Thoracic aorta (tissue), 2 donors: ENCODE measurements around the gene CENPP. TPM values are rescaled to one million over a fixed set of nuclear protein-coding genes. Genes with fewer than 3 reads are reported as not detected.
A peak's percentile ranks its signal among the peaks of the same experiment; 100 is the strongest.
"Not testable (repeated sequence)": the region's sequence is repeated elsewhere in the genome, so short reads cannot be mapped to it uniquely, and the experiment has no call there.

Experiments used
- ATAC-seq: fragments of 150-250 bp; one replicate; pipeline ENCODE4 v1.8.0; 2017; ENCODE audit warnings: low read depth; ENCODE audit not compliant: insufficient number of reproducible peaks, low FRiP score
- DNase-seq: peaks from one replicate; pipeline ENCODE4 v3.0.0-alpha.2; 2020; ENCODE audit warnings: low spot score
- H3K27ac ChIP-seq, 2 donors: fragments of 200-600 bp; sonication (generic); 1 replicate in 1 of 2; 2 replicates in 1 of 2; pipeline ENCODE4 v1.5.1; 2016; ENCODE audit warnings: mild to moderate bottlenecking in 2 of 2, moderate library complexity in 2 of 2
- H3K27me3 ChIP-seq: fragments of 200-600 bp; sonication (generic); replicated peaks from 2 replicates; pipeline ENCODE4 v1.6.0; 2016; ENCODE audit warnings: mild to moderate bottlenecking; ENCODE audit not compliant: insufficient read depth
- H3K36me3 ChIP-seq: fragments of 200-600 bp; sonication (generic); one replicate; pipeline ENCODE4 v1.5.1; 2016
- H3K4me1 ChIP-seq, 2 donors: fragments of 200-600 bp; sonication (generic); 1 replicate in 1 of 2; 2 replicates in 1 of 2; pipeline versions ENCODE4 v1.5.1 to v1.6.0; 2016; ENCODE audit warnings: low read depth in 2 of 2, mild to moderate bottlenecking in 1 of 2; ENCODE audit not compliant: control insufficient read depth in 1 of 2
- H3K4me3 ChIP-seq: fragments of 200-600 bp; sonication (generic); 2 replicates; pipeline ENCODE4 v1.5.1; 2016; ENCODE audit warnings: mild to moderate bottlenecking
- H3K9me3 ChIP-seq: fragments of 200-600 bp; sonication (generic); 2 replicates; pipeline ENCODE4 v1.5.1; 2016
- CTCF ChIP-seq: fragments of 200-600 bp; sonication (generic); IDR thresholded peaks from one replicate; pipeline ENCODE4 v1.5.1; 2019; ENCODE audit warnings: antibody characterized with exemption
- total RNA-seq, 2 donors: library from RNA; depleted of rRNA; stranded (reverse); fragments of >200 nt; gene quantifications; one replicate each; pipeline versions ENCODE4 v1.1.0 to v1.2.3, GENCODE V29; 2016

Gene CENPP
- total RNA-seq, 2 donors from 2014 or later, result 3.8 to 13.6 TPM

GRCh38 chr9:92563116-92564100, 237.7 kb downstream of the CENPP start:
- no peak for TF ChIP-seq CTCF
- ATAC-seq (no peak), DNase-seq (no peak)
- H3K9me3 ChIP-seq, result no peaks in the 10 kb centered on the region
- no peak overlapping the region for H3K4me3 ChIP-seq
- H3K27me3 ChIP-seq, result no peaks in the 10 kb centered on the region
- no peaks in the 10 kb centered on the region for H3K36me3 ChIP-seq
- H3K27ac ChIP-seq, result no peak overlapping the region
- H3K4me1 ChIP-seq, result peaks cover 10 to 30% of the 10 kb centered on the region in 2 donors

GRCh38 chr9:92564504-92564903, 238.8 kb downstream of the CENPP start:
- no peak for DNase-seq
- TF ChIP-seq CTCF, result no peak
- H3K27ac ChIP-seq, result peak overlapping the region in 1 of 2 donors; percentile 42
- H3K36me3 ChIP-seq, result no peaks in the 10 kb centered on the region
- H3K4me1 ChIP-seq, result peaks cover 10 to 30% of the 10 kb centered on the region in 2 donors
- no peaks in the 10 kb centered on the region for H3K9me3 ChIP-seq
- no peaks in the 10 kb centered on the region for H3K27me3 ChIP-seq
- H3K4me3 ChIP-seq, result no peak overlapping the region
- no peak for ATAC-seq

GRCh38 chr9:92564982-92565381, 239.2 kb downstream of the CENPP start:
- peaks cover 10 to 30% of the 10 kb centered on the region in 2 donors for H3K4me1 ChIP-seq
- H3K36me3 ChIP-seq, result no peaks in the 10 kb centered on the region
- H3K27me3 ChIP-seq, result no peaks in the 10 kb centered on the region
- TF ChIP-seq CTCF, result no peak
- DNase-seq, result no peak
- ATAC-seq, result no peak
- H3K27ac ChIP-seq, result no peak overlapping the region
- H3K4me3 ChIP-seq, result no peak overlapping the region
- no peaks in the 10 kb centered on the region for H3K9me3 ChIP-seq

- not testable (repeated sequence) for ATAC-seq, H3K27me3 ChIP-seq, DNase-seq, H3K27ac ChIP-seq, H3K36me3 ChIP-seq, H3K9me3 ChIP-seq, H3K4me1 ChIP-seq, H3K4me3 ChIP-seq
These were observed 246.1 kb downstream of the CENPP start for GRCh38 chr9:92571871-92572270.

GRCh38 chr9:92573612-92574011, 247.9 kb downstream of the CENPP start:
- not testable (repeated sequence) for DNase-seq, ATAC-seq, H3K36me3 ChIP-seq, H3K4me1 ChIP-seq, H3K4me3 ChIP-seq, H3K27ac ChIP-seq, H3K9me3 ChIP-seq, H3K27me3 ChIP-seq

- no peak for DNase-seq
- Histone ChIP-seq H3K27me3 (no peaks in the 10 kb centered on the region), H3K9me3 (peaks cover 2% of the 10 kb centered on the region), H3K4me1 (peaks cover 0 to 4% of the 10 kb centered on the region in 2 donors), H3K27ac (no peak overlapping the region), H3K4me3 (no peak overlapping the region), H3K36me3 (no peaks in the 10 kb centered on the region)
- no peak for ATAC-seq
- TF ChIP-seq CTCF, result no peak
These were observed 250.4 kb downstream of the CENPP start for GRCh38 chr9:92576175-92576574.
